ENCODE data around the gene HIBCH.

DNA sequence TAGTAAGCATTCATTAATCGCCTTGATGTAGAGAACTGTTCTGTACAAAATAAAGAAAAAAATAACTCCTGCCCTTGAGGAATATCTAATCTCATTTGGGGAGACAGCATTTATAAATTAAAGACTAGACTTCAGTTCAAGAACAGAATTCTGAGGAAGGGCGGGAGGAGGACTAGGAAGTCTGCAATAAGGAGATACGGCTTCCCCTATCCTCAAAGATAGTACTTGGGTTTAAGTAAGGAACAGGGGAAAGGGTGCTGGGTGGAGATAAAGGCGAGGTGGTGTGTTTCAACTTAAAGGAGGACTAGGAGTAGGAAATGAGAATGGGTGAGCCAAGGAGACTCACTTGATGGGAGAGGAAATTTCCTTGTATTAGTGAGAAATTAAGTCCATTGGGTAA lies 135.2 kb downstream of the HIBCH start:
- TF ChIP-seq, protein P1, sequence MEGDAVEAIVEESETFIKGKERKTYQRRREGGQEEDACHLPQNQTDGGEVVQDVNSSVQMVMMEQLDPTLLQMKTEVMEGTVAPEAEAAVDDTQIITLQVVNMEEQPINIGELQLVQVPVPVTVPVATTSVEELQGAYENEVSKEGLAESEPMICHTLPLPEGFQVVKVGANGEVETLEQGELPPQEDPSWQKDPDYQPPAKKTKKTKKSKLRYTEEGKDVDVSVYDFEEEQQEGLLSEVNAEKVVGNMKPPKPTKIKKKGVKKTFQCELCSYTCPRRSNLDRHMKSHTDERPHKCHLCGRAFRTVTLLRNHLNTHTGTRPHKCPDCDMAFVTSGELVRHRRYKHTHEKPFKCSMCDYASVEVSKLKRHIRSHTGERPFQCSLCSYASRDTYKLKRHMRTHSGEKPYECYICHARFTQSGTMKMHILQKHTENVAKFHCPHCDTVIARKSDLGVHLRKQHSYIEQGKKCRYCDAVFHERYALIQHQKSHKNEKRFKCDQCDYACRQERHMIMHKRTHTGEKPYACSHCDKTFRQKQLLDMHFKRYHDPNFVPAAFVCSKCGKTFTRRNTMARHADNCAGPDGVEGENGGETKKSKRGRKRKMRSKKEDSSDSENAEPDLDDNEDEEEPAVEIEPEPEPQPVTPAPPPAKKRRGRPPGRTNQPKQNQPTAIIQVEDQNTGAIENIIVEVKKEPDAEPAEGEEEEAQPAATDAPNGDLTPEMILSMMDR (IDR thresholded peaks at IDR 0.05; ENCODE audit: insufficient read depth, low read depth, low read length) = no peak
- no peak for TF ChIP-seq EZH2 (IDR thresholded peaks at IDR 0.05; ENCODE audit: insufficient read depth, low read length)

Measured in astrocyte (in vitro differentiated cells and primary cell).